ENCODE measurements around the gene HDC. TPM values are rescaled to one million over a fixed set of nuclear protein-coding genes. Genes with fewer than 3 reads are reported as not detected.

The HDC gene
- polyA plus RNA-seq, 1 donor (not counting 4 experiments of a cell fraction or from before 2014, with no cell fraction given), result not detected

- TF ChIP-seq EZH2 (IDR thresholded peaks at IDR 0.05; ENCODE audit: low read length), result no peak
- no peak for TF ChIP-seq CTCF (optimal IDR thresholded peaks at IDR 0.05 in 1 of 3, IDR thresholded peaks at IDR 0.05 in 1 of 3, conservative IDR thresholded peaks at IDR 0.05 in 1 of 3; ENCODE audit: extremely low read depth in 1 of 3, insufficient read depth in 2 of 3, low read length in 3 of 3)
- H3K36me3 ChIP-seq (ENCODE audit: control insufficient read depth in 2 of 2, extremely low read depth in 1 of 2, insufficient read depth in 2 of 2, low read length in 2 of 2), result no peaks in the 10 kb centered on the region
- no peak overlapping the region for H3K9ac ChIP-seq (ENCODE audit: control insufficient read depth, extremely low read depth, insufficient read depth, low read length)
- DNase-seq (ENCODE audit: low read depth, low spot score) (no peak), FAIRE-seq (no peak)
- dilution Hi-C loops (cut with MboI; ENCODE audit: extremely low pct_ligation_motif_present, low sequenced_read_pairs), result no loop called here
- H3K27me3 ChIP-seq (ENCODE audit: control insufficient read depth, extremely low read depth, insufficient read depth, low read length), result no peaks in the 10 kb centered on the region
- H3K4me2 ChIP-seq (ENCODE audit: control insufficient read depth, extremely low read depth, insufficient read depth, low read depth, low read length), result no peak overlapping the region
- no peaks in the 10 kb centered on the region for H4K20me1 ChIP-seq (ENCODE audit: control insufficient read depth, extremely low read depth, insufficient read depth, low read length)
- no peaks in the 10 kb centered on the region for H3K9me3 ChIP-seq (ENCODE audit: control insufficient read depth, low read depth, low read length)
- H3K4me3 ChIP-seq (ENCODE audit: control insufficient read depth in 2 of 3, extremely low read depth in 1 of 3, insufficient read depth in 2 of 3, low read depth in 1 of 3, low read length in 3 of 3), result no peak overlapping the region
- H3K79me2 ChIP-seq (ENCODE audit: control insufficient read depth, insufficient read depth, low read length), result no peaks in the 10 kb centered on the region
- no peaks in the 10 kb centered on the region for H3K9me1 ChIP-seq (ENCODE audit: control insufficient read depth, extremely low read depth, insufficient read depth, low read length)
- H2AFZ ChIP-seq (ENCODE audit: control insufficient read depth, low read length), result no peak overlapping the region
- H3K27ac ChIP-seq (ENCODE audit: control insufficient read depth, insufficient read depth, low read length), result no peak overlapping the region
- peaks cover 19% of the 10 kb centered on the region for H3K4me1 ChIP-seq (ENCODE audit: control insufficient read depth, extremely low read depth, insufficient read depth, low read length)
Measured at GRCh38 chr15:50206020-50206419, 59.5 kb downstream of the HDC start.

GRCh38 chr15:50202003-50202402, 63.5 kb downstream of the HDC start:
- no peak overlapping the region for H3K9ac ChIP-seq (ENCODE audit: control insufficient read depth, extremely low read depth, insufficient read depth, low read length)
- H2AFZ ChIP-seq (ENCODE audit: control insufficient read depth, low read length), result no peak overlapping the region
- no peak overlapping the region for H3K27ac ChIP-seq (ENCODE audit: control insufficient read depth, insufficient read depth, low read length)

More at GRCh38 chr15:50202003-50202402, 63.5 kb downstream of the HDC start:
- no peaks in the 10 kb centered on the region for H3K27me3 ChIP-seq (ENCODE audit: control insufficient read depth, extremely low read depth, insufficient read depth, low read length)
- no peak overlapping the region for H3K4me3 ChIP-seq (ENCODE audit: control insufficient read depth in 2 of 3, extremely low read depth in 1 of 3, insufficient read depth in 2 of 3, low read depth in 1 of 3, low read length in 3 of 3)
- FAIRE-seq (no peak), DNase-seq (ENCODE audit: low read depth, low spot score) (no peak)
- H3K79me2 ChIP-seq (ENCODE audit: control insufficient read depth, insufficient read depth, low read length), result no peaks in the 10 kb centered on the region
- dilution Hi-C loops (cut with MboI; ENCODE audit: extremely low pct_ligation_motif_present, low sequenced_read_pairs), result no loop called here
- no peaks in the 10 kb centered on the region for H3K9me1 ChIP-seq (ENCODE audit: control insufficient read depth, extremely low read depth, insufficient read depth, low read length)
- no peak for TF ChIP-seq EZH2 (IDR thresholded peaks at IDR 0.05; ENCODE audit: low read length)
- no peak for TF ChIP-seq CTCF (optimal IDR thresholded peaks at IDR 0.05 in 1 of 3, IDR thresholded peaks at IDR 0.05 in 1 of 3, conservative IDR thresholded peaks at IDR 0.05 in 1 of 3; ENCODE audit: extremely low read depth in 1 of 3, insufficient read depth in 2 of 3, low read length in 3 of 3)
- H3K4me1 ChIP-seq (ENCODE audit: control insufficient read depth, extremely low read depth, insufficient read depth, low read length), result no peaks in the 10 kb centered on the region
- H3K9me3 ChIP-seq (ENCODE audit: control insufficient read depth, low read depth, low read length), result no peaks in the 10 kb centered on the region
- no peaks in the 10 kb centered on the region for H4K20me1 ChIP-seq (ENCODE audit: control insufficient read depth, extremely low read depth, insufficient read depth, low read length)
- H3K4me2 ChIP-seq (ENCODE audit: control insufficient read depth, extremely low read depth, insufficient read depth, low read depth, low read length), result no peak overlapping the region
- H3K36me3 ChIP-seq (ENCODE audit: control insufficient read depth in 2 of 2, extremely low read depth in 1 of 2, insufficient read depth in 2 of 2, low read length in 2 of 2), result no peaks in the 10 kb centered on the region
